CD4-positive, alpha-beta T cell (primary cell): ENCODE results near the gene OR2AE1. TPM values are rescaled to one million over a fixed set of nuclear protein-coding genes. Genes with fewer than 3 reads are reported as not detected.

Experiments
- ATAC-seq: fragments of 200-7000 bp; cut with Tn5 transposase; one replicate; pipeline ENCODE4 v1.10.0; 2022; ENCODE audit warnings: mild to moderate bottlenecking; ENCODE audit not compliant: poor library complexity
- CTCF ChIA-PET: fragments of 350-600 bp; sonication (Branson Sonifier 250); formaldehyde crosslinking; loops from one replicate; lab custom pipeline; 2021; ENCODE audit warnings: antibody characterized with exemption, inconsistent platforms; lab: Charles Lee
- POLR2A ChIA-PET: fragments of 350-600 bp; sonication (Branson Sonifier 250); formaldehyde crosslinking; loops from one replicate; lab custom pipeline; 2021; ENCODE audit warnings: antibody characterized with exemption, inconsistent platforms; lab: Charles Lee
- DNase-seq, 14 experiments: peaks; one replicate each; pipeline ENCODE4 v3.0.0-alpha.2; 2013 to 2020; ENCODE audit warnings: mixed read lengths in 2 of 14
- H3K27ac ChIP-seq, 2 donors: one replicate each; pipeline versions ENCODE4 v1.5.1 to v1.7.0; 2013; ENCODE audit warnings: low read length in 2 of 2, low read depth in 1 of 2, mild to moderate bottlenecking in 1 of 2
- H3K27me3 ChIP-seq, 2 experiments: 1 replicate in 1 of 2; 2 replicates in 1 of 2; pipeline versions ENCODE4 v1.6.1 to v1.7.0; 2013; ENCODE audit warnings: low read length in 2 of 2, control low read depth in 1 of 2, mild to moderate bottlenecking in 1 of 2, moderate library complexity in 1 of 2; ENCODE audit not compliant: insufficient read depth in 2 of 2, control insufficient read depth in 1 of 2
- H3K36me3 ChIP-seq: one replicate; pipeline ENCODE4 v1.6.1; 2013; ENCODE audit warnings: low read length, control low read depth; ENCODE audit not compliant: insufficient read depth
- H3K4me1 ChIP-seq: one replicate; pipeline ENCODE4 v1.6.1; 2013; ENCODE audit warnings: low read length, control low read depth; ENCODE audit not compliant: insufficient read depth
- H3K4me3 ChIP-seq: one replicate; pipeline ENCODE4 v1.5.1; 2013; ENCODE audit warnings: mild to moderate bottlenecking, low read length, moderate library complexity
- H3K9me3 ChIP-seq, 2 experiments: 1 replicate in 1 of 2; 2 replicates in 1 of 2; pipeline versions ENCODE4 v1.6.1 to v1.7.0; 2013; ENCODE audit warnings: low read length in 2 of 2, mild to moderate bottlenecking in 2 of 2, control low read depth in 1 of 2, moderate library complexity in 1 of 2; ENCODE audit not compliant: control insufficient read depth in 1 of 2, insufficient read depth in 1 of 2
- H3K27ac Mint-ChIP-seq: one replicate; pipeline ENCODE4 v1.8.0; 2020; ENCODE audit warnings: mixed read lengths
- H3K27me3 Mint-ChIP-seq: one replicate; pipeline ENCODE4 v1.8.0; 2021; ENCODE audit warnings: mixed read lengths
- H3K36me3 Mint-ChIP-seq: one replicate; pipeline ENCODE4 v1.8.0; 2021; ENCODE audit warnings: low read depth, mixed read lengths
- H3K4me1 Mint-ChIP-seq: one replicate; pipeline ENCODE4 v1.8.0; 2021; ENCODE audit warnings: low read depth, mixed read lengths
- H3K4me3 Mint-ChIP-seq: one replicate; pipeline ENCODE4 v1.8.0; 2020; ENCODE audit warnings: mild to moderate bottlenecking, mixed read lengths
- H3K9me3 Mint-ChIP-seq: one replicate; pipeline ENCODE4 v1.8.0; 2020; ENCODE audit warnings: mixed read lengths
- intact Hi-C, 2 experiments: fragments of 100-400 bp; cut with DNase I in 1 of 2; cut with micrococcal nuclease in 1 of 2; formaldehyde crosslinking; loops; one replicate each; pipeline versions ENCODE4 v1.15.1 to v1.9.0; 2023 to 2025; cut with DNase I, micrococcal nuclease
- total RNA-seq, 174 experiments: library from RNA in 2 of 174; stranded (reverse) in 2 of 174; gene quantifications; one replicate each; pipeline ENCODE4 v1.2.3 and lab custom pipeline; 2021 to 2026
- TF ChIP-seq, protein P1 (sequence below): fragments of 200-600 bp; IDR thresholded peaks from one replicate; pipeline ENCODE4 v1.8.0; 2022; ENCODE audit warnings: antibody characterized with exemption, mild to moderate bottlenecking

The OR2AE1 gene
- total RNA-seq, 2 experiments from 2014 or later: not detected

DNA sequence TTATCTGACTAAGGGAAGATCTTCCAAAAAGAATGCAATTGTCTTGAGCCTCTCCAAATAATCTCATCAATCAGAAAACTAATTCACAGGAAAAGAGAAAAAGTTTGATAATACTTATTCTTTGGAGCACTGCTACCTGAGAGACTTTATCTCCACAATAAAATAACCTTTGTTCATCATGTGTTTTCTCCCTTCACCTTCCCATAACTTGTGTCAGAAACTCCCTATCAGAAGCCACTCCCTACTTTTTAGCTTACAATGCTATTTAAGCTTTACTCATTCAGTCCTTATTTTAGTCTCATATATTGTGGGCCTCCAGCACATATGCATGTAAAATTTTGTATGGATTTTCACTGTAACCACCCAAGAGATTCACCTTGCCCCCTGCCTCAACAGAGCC is 48.0 kb downstream of the OR2AE1 start:
- no peaks in the 10 kb centered on the region for H3K36me3 Mint-ChIP-seq

DNA sequence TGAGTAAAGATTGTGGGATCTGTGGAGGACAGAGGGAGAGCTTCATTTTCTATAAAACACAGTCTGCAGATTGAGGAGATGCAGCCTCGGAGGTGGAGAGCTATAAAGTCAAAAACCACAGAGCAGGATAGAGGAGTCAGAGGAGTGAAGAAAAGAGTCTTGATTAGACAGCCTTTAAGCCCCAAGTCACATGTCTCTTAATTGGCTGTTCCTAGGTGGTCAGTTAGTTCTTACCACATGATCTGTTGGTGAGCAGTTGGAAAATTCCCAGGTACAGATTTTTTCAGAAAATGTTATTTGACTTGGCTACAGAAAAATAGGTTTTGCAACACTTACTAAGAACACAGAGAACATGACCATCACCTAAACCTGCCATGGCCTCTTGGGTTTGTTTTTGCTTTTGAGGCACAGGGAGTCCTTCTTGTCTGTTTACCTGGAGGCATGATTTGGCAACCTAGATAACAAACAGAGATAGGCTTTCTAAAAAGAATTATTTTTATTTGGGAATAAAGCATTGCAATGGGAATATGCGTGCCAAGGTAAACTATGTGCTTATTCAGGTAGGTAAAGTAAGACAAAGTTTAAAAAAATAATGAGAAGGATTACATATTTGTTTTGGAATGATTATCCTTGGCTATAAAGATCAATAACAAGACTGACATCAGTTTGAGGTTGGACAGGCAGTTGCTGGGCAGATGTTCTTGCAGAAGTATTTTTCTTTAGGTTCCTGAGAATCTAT is 49.6 kb downstream of the OR2AE1 start:
- Histone ChIP-seq H3K36me3 (no peaks in the 10 kb centered on the region), H3K4me3 (no peak overlapping the region), H3K27me3 (no peaks in the 10 kb centered on the region), H3K4me1 (no peaks in the 10 kb centered on the region), H3K9me3 (no peaks in the 10 kb centered on the region), H3K27ac (no peak overlapping the region)
- Mint-ChIP-seq H3K36me3 (no peaks in the 10 kb centered on the region), H3K27ac (no peak overlapping the region), H3K4me3 (no peak overlapping the region), H3K27me3 (peaks cover 5% of the 10 kb centered on the region), H3K9me3 (no peaks in the 10 kb centered on the region), H3K4me1 (no peaks in the 10 kb centered on the region)
- no peak for ATAC-seq
- POLR2A ChIA-PET: interaction anchor here (1.5 kb wide), 1 partner anchor 14 kb away, joined by 3 read pairs; no protein-coding TSS in a partner anchor
- intact Hi-C loops: no loop called here
- TF ChIP-seq, protein P1, sequence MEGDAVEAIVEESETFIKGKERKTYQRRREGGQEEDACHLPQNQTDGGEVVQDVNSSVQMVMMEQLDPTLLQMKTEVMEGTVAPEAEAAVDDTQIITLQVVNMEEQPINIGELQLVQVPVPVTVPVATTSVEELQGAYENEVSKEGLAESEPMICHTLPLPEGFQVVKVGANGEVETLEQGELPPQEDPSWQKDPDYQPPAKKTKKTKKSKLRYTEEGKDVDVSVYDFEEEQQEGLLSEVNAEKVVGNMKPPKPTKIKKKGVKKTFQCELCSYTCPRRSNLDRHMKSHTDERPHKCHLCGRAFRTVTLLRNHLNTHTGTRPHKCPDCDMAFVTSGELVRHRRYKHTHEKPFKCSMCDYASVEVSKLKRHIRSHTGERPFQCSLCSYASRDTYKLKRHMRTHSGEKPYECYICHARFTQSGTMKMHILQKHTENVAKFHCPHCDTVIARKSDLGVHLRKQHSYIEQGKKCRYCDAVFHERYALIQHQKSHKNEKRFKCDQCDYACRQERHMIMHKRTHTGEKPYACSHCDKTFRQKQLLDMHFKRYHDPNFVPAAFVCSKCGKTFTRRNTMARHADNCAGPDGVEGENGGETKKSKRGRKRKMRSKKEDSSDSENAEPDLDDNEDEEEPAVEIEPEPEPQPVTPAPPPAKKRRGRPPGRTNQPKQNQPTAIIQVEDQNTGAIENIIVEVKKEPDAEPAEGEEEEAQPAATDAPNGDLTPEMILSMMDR: no peak
- CTCF ChIA-PET: no interaction called here
- no peak for DNase-seq

More for the DNA sequence above, 48.0 kb downstream of the OR2AE1 start:
- no peak overlapping the region for H3K27ac Mint-ChIP-seq
- intact Hi-C loops: no loop called here
- no peaks in the 10 kb centered on the region for H3K36me3 ChIP-seq
- no peak for ATAC-seq
- POLR2A ChIA-PET: no interaction called here
- H3K4me3 Mint-ChIP-seq: no peak overlapping the region
- H3K27me3 ChIP-seq: no peaks in the 10 kb centered on the region
- H3K4me1 Mint-ChIP-seq: no peaks in the 10 kb centered on the region
- H3K4me3 ChIP-seq: no peak overlapping the region
- H3K27ac ChIP-seq: no peak overlapping the region
- CTCF ChIA-PET: no interaction called here
- no peaks in the 10 kb centered on the region for H3K4me1 ChIP-seq
- TF ChIP-seq, protein P1: no peak
- H3K27me3 Mint-ChIP-seq: peaks cover 10% of the 10 kb centered on the region
- no peak for DNase-seq
- H3K9me3 ChIP-seq: no peaks in the 10 kb centered on the region
- no peaks in the 10 kb centered on the region for H3K9me3 Mint-ChIP-seq

Other genes starting within 250 kb of the OR2AE1 start
- gene CYP3A5, start 197.0 kb downstream of the OR2AE1 start, total RNA-seq: not detected
- not detected for gene CYP3A7, start 141.8 kb downstream of the OR2AE1 start, total RNA-seq
- not detected for gene CYP3A4, start 92.8 kb downstream of the OR2AE1 start, total RNA-seq
- not detected for gene CYP3A43, start 49.0 kb downstream of the OR2AE1 start, total RNA-seq
- 10 to 100 TPM; 22.8 to 23.1 TPM for gene TRIM4, start 42.5 kb upstream of the OR2AE1 start, total RNA-seq
- gene GJC3, start 52.6 kb upstream of the OR2AE1 start, total RNA-seq: under 1 TPM; 0.25 to 0.36 TPM
- gene AZGP1, start 99.0 kb upstream of the OR2AE1 start, total RNA-seq: not detected
- gene ZKSCAN1, start 138.6 kb upstream of the OR2AE1 start, total RNA-seq: 10 to 100 TPM; 42.3 to 45.0 TPM
- 1 to 10 TPM; 2.0 to 2.7 TPM for gene ZSCAN21, start 172.7 kb upstream of the OR2AE1 start, total RNA-seq
- 10 to 100 TPM; 38.3 to 40.3 TPM for gene ZNF3, start 204.7 kb upstream of the OR2AE1 start, total RNA-seq
- 10 to 100 TPM; 79.0 to 83.9 TPM for gene COPS6, start 211.9 kb upstream of the OR2AE1 start, total RNA-seq
- 10 to 100 TPM; 54.5 to 56.0 TPM for gene MCM7, start 224.4 kb upstream of the OR2AE1 start, total RNA-seq
- gene AP4M1, start 224.6 kb upstream of the OR2AE1 start, total RNA-seq: 1 to 10 TPM; 2.8 to 4.0 TPM
- 10 to 100 TPM; 34.8 to 37.4 TPM for gene TAF6, start 242.3 kb upstream of the OR2AE1 start, total RNA-seq
- 10 to 100 TPM; 22.5 to 25.6 TPM for gene CNPY4, start 242.6 kb upstream of the OR2AE1 start, total RNA-seq
- 1 to 10 TPM; 3.7 to 4.4 TPM for gene MBLAC1, start 249.9 kb upstream of the OR2AE1 start, total RNA-seq